HG03060 (cell line): ENCODE measurements around the gene DTWD2.
"Not testable (repeated sequence)": the region's sequence is repeated elsewhere in the genome, so short reads cannot be mapped to it uniquely, and the experiment has no call there.

Experiments used
- ATAC-seq: cut with Tn5 transposase; IDR thresholded peaks from one replicate; pipeline ENCODE4 v1.9.1; 2021; ENCODE audit warnings: low read depth, moderate number of reproducible peaks; ENCODE audit not compliant: unreplicated experiment

The DTWD2 gene

GRCh38 chr5:118953652-118954005, 34.7 kb downstream of the DTWD2 start:
- ATAC-seq, result no peak

DNA sequence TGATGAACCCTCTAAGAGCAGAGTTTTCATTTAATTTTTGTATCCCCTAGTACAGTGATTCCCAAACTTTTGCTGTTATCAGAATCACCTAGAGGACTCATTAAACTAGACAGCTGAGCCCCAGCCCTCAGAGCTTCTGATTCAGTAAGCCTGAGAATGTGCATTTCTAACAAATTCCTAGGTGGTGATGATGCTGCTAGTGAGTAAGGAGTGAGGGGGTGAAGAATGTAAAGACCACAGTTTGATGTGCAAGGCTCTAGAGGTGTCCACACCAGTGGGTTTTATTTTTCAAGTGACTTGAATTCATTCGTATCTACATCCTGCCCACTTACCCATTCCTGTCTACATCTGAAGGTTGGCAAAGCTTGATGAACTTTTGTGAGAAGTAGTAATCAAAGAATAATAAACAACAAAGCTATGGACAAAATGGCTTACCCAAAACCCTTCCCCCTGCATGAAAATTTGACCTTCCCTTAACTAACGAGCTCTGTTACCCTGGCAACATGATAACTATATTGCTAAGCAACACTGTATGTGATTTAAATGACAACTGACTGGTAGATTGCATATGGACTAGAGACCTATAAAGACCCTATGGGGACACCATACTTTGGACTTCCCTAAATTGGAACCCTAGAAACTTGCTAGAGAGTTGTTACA, 35.2 kb downstream of the DTWD2 start:
- no peak for ATAC-seq

GRCh38 chr5:118952306-118952705, 36.0 kb downstream of the DTWD2 start:
- not testable (repeated sequence) for ATAC-seq

- not testable (repeated sequence) for ATAC-seq
Observed at GRCh38 chr5:118950354-118950753, 38.0 kb downstream of the DTWD2 start.

GRCh38 chr5:118946138-118946800, 42.1 kb downstream of the DTWD2 start:
- no peak for ATAC-seq

DNA sequence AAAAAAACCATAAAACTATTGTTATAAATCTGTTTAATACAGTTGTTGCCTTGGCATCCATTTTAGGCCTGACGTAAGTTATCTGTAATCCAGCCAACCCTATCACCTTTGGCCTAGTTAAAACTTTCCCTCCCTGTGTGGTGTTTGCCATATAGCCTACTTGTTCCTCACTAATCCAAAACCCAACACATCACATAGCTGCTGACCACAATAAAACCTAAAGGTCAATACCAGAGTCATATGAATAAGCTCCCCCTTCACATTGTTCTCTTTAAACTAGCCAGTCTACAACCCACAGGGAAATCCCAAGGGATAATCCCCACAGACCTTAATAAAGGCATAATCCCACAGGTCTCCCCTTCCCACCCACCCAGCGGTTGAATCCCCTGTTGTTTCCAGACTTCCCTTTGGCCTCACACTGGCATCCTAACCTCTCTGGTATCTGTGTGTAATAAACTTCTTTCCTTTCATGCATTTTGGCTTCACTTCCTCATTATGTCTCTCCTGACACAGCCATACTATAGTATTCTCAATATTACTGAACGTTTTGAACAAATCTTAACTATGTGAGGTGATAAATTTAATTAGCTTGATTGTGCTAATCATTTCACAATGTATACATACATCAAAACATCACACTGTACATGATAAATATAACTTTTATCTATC, 50.8 kb downstream of the DTWD2 start:
- ATAC-seq, result no peak

DNA sequence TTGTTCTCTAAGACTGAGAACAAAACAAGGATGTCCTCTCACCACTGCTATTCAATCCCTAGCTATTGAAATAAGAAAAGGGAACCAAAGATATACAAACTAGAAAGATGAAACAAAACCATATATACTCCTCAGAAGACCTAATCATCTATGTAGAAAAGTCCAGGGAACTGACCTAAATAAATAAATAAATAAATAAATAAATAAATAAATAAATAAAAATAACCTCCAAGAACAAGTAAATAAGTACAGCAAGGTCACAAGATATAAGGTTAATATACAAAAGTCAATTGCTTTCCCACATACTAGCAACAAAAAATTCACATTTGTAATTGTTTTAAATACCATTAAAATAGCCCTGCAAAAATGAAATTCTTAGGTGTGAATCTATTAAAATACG, 54.6 kb downstream of the DTWD2 start:
- no peak for ATAC-seq

GRCh38 chr5:118931564-118931963, 56.8 kb downstream of the DTWD2 start:
- ATAC-seq, result no peak

DNA sequence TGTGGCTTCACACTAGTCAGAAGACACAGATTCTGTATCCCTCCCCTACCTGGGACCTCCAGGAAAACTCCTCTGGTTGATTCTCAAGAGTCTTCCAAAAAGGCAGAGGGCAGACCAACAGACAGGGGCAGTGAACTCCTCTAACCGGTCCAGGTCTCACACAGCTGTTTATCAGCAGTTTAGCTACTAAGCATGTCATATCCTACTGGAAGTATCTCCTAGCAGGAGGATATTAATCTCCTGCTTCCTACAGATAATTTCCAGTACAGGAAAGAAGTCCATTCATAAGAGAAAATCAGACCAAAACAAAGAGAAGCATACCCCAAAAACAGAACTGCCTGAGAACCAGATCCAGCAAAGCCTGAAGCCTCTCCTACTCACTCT, 64.3 kb downstream of the DTWD2 start:
- ATAC-seq, result no peak

GRCh38 chr5:118923295-118924005, 64.9 kb downstream of the DTWD2 start:
- ATAC-seq, result no peak

DNA sequence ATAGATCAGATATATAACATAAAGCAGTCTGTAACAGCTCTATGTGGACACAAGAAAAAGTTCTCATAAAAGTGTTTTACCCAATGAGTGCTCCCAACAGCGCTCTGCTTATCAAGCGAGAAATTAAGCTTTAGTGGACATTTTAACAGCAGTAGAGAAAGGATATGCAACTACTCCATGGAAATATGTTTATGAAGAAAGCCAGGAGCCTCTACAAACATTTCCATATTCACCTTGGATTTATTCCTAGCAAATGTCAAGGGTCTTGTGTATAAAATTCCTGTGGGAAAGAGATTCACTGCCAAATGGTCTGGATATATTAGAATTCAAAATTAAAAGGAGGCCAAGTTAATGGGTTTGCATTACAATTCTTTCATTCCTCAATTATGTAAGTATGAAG, 66.5 kb downstream of the DTWD2 start:
- no peak for ATAC-seq

GRCh38 chr5:118919016-118919415, 69.3 kb downstream of the DTWD2 start:
- no peak for ATAC-seq

DNA sequence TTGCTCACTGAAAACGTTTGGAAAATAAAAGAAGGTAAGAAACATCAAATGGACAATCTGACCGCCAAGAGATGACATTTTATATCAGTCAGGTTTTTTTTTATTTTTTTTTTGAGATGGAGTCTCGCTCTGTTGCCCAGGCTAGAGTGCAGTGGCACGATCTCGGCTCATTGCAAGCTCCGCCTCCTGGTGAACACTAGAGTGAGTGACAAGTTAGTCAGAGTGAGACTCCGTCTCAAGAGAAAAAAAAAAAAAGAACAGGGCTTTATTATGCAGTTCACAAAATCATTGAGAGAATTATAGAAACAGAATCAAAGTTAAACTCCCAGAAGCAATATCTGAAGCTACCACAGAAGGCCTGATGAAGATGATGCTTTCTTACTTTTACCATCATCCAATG, 70.1 kb downstream of the DTWD2 start:
- no peak for ATAC-seq

- ATAC-seq, result not testable (repeated sequence)
Observed at GRCh38 chr5:118907536-118907935, 80.8 kb downstream of the DTWD2 start.

- ATAC-seq, result no peak
Observed at GRCh38 chr5:118906947-118907346, 81.4 kb downstream of the DTWD2 start.

DNA sequence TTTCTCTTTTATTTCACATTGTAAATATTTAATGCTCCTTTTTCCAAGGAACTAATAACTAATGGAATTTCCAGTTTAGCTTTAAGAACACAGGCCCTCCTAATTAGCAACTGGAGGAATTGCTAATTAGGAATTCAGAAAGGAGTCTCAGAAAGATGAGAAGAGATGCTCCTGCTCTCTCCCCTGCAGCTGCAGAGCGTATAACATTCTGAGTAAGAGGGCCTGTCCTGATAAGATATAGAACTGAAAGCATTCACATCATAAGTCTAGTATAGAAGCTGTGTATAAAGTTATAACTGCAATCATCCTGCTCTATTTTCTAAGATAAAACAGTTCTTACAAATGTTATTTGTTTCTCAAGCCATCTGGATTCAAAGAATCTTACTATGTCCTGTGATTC, 83.2 kb downstream of the DTWD2 start:
- ATAC-seq, result no peak

GRCh38 chr5:118902656-118903438, 85.5 kb downstream of the DTWD2 start:
- no peak for ATAC-seq

DNA sequence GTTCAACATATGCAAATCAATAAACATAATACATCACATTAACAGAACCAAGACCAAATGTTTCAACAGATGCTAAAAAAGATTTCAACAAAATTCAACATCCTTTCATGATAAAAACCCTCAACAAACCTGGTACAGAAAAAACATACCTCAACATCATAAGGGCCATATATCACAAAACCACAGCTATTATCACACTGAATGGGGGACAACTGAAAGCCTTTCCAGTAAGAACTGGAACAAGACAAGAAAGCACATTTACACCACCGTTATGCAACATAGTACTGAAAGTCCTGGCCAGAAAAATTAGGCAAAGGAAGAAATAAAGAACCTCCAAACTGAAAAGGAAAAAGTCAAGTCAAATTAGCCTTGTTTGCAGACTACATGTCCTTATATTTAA, 93.6 kb downstream of the DTWD2 start:
- no peak for ATAC-seq

GRCh38 chr5:118891252-118891651, 97.1 kb downstream of the DTWD2 start:
- no peak for ATAC-seq

GRCh38 chr5:118889165-118889564, 99.2 kb downstream of the DTWD2 start:
- ATAC-seq, result no peak

DNA sequence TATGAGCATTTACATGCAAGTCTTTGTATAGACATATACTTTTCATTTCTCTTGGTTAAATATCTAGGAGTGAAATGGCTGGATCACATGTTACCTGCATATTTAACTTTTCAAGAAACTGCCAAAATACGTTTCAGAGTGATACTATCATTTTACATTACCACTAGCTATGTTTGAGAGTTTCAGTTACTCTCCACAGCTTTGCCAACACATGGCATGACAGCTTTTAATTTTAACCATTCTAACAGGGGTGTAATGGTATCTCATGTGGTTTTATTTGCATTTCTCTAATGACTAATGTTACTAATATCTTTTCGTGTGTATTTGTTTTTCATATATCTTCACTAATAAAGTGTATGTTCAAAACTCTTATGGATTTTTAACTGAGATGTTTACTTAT, 99.8 kb downstream of the DTWD2 start:
- no peak for ATAC-seq
